LNCaP clone FGC (cell line): ENCODE data around the gene PKD1L1.

Source experiments
- DNase-seq: peaks from one replicate; pipeline ENCODE4 v3.0.0-alpha.2; 2011; ENCODE audit warnings: low read depth
- H3K4me3 ChIP-seq: 2 replicates; pipeline ENCODE4 v1.5.1; 2011; ENCODE audit warnings: mild to moderate bottlenecking, low read depth, low read length, control low read depth
- CTCF ChIP-seq: IDR thresholded peaks from 2 replicates; pipeline ENCODE4 v1.5.1; 2012; ENCODE audit warnings: mild to moderate bottlenecking; ENCODE audit not compliant: control insufficient read depth, insufficient read depth; ENCODE audit errors: extremely low read depth

PKD1L1 gene

GRCh38 chr7:47956220-47956619 lies 8.0 kb upstream of the PKD1L1 start:
- TF ChIP-seq CTCF, result no peak
- no peak for DNase-seq
- no peak overlapping the region for H3K4me3 ChIP-seq

GRCh38 chr7:47954231-47954911 lies 6.1 kb upstream of the PKD1L1 start:
- no peak for TF ChIP-seq CTCF
- H3K4me3 ChIP-seq, result no peak overlapping the region
- DNase-seq, result no peak

- H3K4me3 ChIP-seq, result no peak overlapping the region
- DNase-seq, result no peak
- TF ChIP-seq CTCF, result no peak
Measured at GRCh38 chr7:47953822-47954221, 5.6 kb upstream of the PKD1L1 start.

GRCh38 chr7:47952224-47952623 lies 4.0 kb upstream of the PKD1L1 start:
- DNase-seq, result no peak
- H3K4me3 ChIP-seq, result no peak overlapping the region
- no peak for TF ChIP-seq CTCF

- TF ChIP-seq CTCF, result no peak
- peak; percentile 66 for DNase-seq
- no peak overlapping the region for H3K4me3 ChIP-seq
Measured at GRCh38 chr7:47951374-47951773, 3.1 kb upstream of the PKD1L1 start.

GRCh38 chr7:47950714-47951113 lies 2.4 kb upstream of the PKD1L1 start:
- no peak for DNase-seq
- no peak for TF ChIP-seq CTCF
- no peak overlapping the region for H3K4me3 ChIP-seq

- H3K4me3 ChIP-seq, result no peak overlapping the region
- no peak for DNase-seq
- TF ChIP-seq CTCF, result no peak
Measured at GRCh38 chr7:47949703-47950102, 1.4 kb upstream of the PKD1L1 start.
